Calu3 (cell line): ENCODE data around the gene TNFSF11. TPM values are rescaled to one million over a fixed set of nuclear protein-coding genes. Genes with fewer than 3 reads are reported as not detected.

Experiments used
- BruUV-seq: library from RNA; stranded (reverse); fragments of 400-500 nt; replicated peaks from 2 replicates; lab custom pipeline; 2021; lab: Mats Ljungman, UMichigan
- CTCF ChIA-PET: fragments of 300-600 bp; sonication (Branson Sonifier 250); formaldehyde crosslinking; loops from one replicate; lab custom pipeline; 2022; ENCODE audit warnings: antibody characterized with exemption; lab: Charles Lee
- DNase-seq: peaks from one replicate; pipeline ENCODE4 v3.0.0; 2022
- H3K27ac Mint-ChIP-seq: one replicate; pipeline ENCODE4 v1.8.0; 2022; ENCODE audit warnings: mixed read lengths; ENCODE audit not compliant: unreplicated experiment
- H3K27me3 Mint-ChIP-seq: one replicate; pipeline ENCODE4 v1.8.0; 2022; ENCODE audit warnings: mixed read lengths; ENCODE audit not compliant: unreplicated experiment
- H3K36me3 Mint-ChIP-seq: one replicate; pipeline ENCODE4 v1.8.0; 2022; ENCODE audit warnings: mild to moderate bottlenecking, moderate library complexity, mixed read lengths; ENCODE audit not compliant: insufficient read depth, unreplicated experiment
- H3K4me1 Mint-ChIP-seq: one replicate; pipeline ENCODE4 v1.8.0; 2022; ENCODE audit warnings: mild to moderate bottlenecking, low read depth, mixed read lengths; ENCODE audit not compliant: unreplicated experiment
- H3K4me3 Mint-ChIP-seq: one replicate; pipeline ENCODE4 v1.8.0; 2022; ENCODE audit warnings: mild to moderate bottlenecking, low read depth, moderate library complexity, mixed read lengths; ENCODE audit not compliant: unreplicated experiment
- H3K9me3 Mint-ChIP-seq: one replicate; pipeline ENCODE4 v1.8.0; 2022; ENCODE audit warnings: low read depth, mixed read lengths; ENCODE audit not compliant: unreplicated experiment
- intact Hi-C: fragments of 100-400 bp; cut with micrococcal nuclease; formaldehyde crosslinking; loops from one replicate; pipeline ENCODE4 v1.10.0; 2022; ENCODE audit not compliant: unreplicated experiment
- total RNA-seq: library from RNA; stranded (reverse); gene quantifications from 2 replicates; pipeline ENCODE4 v1.2.3, GENCODE V29; 2022
- TF ChIP-seq, protein P1 (sequence below): fragments of 200-600 bp; IDR thresholded peaks from one replicate; pipeline ENCODE4 v1.8.0; 2022; ENCODE audit warnings: antibody characterized with exemption; ENCODE audit not compliant: unreplicated experiment

The TNFSF11 gene
- total RNA-seq, 1 experiment from 2014 or later: 0.26 TPM

DNA sequence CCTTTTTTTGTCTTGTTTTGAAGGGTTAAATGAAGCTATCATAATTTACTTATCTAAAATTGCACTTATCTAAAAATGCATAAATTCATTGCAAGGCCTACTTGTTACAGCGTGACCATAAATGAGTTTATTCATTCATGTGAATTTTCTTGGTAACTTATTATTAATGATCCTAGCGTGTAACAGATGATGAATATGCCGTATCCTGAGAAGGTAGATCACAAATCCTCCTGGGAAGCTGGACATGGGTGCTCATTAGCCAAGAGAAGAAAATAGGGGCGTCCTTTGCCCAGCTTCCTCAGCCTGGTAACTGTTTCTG, 21.3 kb downstream of the TNFSF11 start:
- Mint-ChIP-seq H3K27ac (no peak overlapping the region), H3K27me3 (peaks cover 45% of the 10 kb centered on the region), H3K4me3 (no peak overlapping the region), H3K4me1 (no peaks in the 10 kb centered on the region), H3K9me3 (no peaks in the 10 kb centered on the region), H3K36me3 (no peaks in the 10 kb centered on the region)
- no peak for DNase-seq
- intact Hi-C loops: loop anchor here (10.0 kb wide), 2 partner anchors 240 to 260 kb away; no protein-coding TSS in a partner anchor
- no TSS peak for BruUV-seq
- CTCF ChIA-PET: no interaction called here
- TF ChIP-seq, protein P1, sequence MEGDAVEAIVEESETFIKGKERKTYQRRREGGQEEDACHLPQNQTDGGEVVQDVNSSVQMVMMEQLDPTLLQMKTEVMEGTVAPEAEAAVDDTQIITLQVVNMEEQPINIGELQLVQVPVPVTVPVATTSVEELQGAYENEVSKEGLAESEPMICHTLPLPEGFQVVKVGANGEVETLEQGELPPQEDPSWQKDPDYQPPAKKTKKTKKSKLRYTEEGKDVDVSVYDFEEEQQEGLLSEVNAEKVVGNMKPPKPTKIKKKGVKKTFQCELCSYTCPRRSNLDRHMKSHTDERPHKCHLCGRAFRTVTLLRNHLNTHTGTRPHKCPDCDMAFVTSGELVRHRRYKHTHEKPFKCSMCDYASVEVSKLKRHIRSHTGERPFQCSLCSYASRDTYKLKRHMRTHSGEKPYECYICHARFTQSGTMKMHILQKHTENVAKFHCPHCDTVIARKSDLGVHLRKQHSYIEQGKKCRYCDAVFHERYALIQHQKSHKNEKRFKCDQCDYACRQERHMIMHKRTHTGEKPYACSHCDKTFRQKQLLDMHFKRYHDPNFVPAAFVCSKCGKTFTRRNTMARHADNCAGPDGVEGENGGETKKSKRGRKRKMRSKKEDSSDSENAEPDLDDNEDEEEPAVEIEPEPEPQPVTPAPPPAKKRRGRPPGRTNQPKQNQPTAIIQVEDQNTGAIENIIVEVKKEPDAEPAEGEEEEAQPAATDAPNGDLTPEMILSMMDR: no peak

DNA sequence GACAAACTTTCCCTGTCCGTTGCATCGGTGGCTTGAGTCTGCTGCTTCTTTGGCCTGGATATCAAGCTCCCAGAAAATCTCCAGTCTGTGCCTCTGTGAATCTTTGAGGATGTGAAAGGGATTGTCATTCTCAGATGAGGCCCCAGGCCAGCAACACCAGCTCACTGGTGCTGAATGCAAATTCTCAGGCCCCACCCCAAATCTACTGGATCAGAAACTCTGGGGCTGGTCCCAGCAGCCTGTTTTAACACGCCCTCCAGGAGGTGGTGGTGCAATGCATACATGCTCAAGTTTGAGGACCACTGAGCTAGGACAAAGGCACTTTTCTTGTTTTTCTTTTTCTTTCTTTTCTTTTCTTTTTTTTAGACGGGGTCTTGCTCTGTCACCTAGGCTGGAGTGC, 23.6 kb downstream of the TNFSF11 start:
- Mint-ChIP-seq H3K9me3 (no peaks in the 10 kb centered on the region), H3K27me3 (peaks cover 34% of the 10 kb centered on the region), H3K4me3 (no peak overlapping the region), H3K27ac (no peak overlapping the region), H3K36me3 (no peaks in the 10 kb centered on the region), H3K4me1 (no peaks in the 10 kb centered on the region)
- intact Hi-C loops: loop anchor here (10.0 kb wide), 2 partner anchors 237 to 263 kb away; no protein-coding TSS in a partner anchor
- CTCF ChIA-PET: interaction anchor here (0.5 kb wide), 1 partner anchor 115 kb away, joined by 3 read pairs; no protein-coding TSS in a partner anchor
- TF ChIP-seq, protein P1: no peak
- DNase-seq: no peak
- BruUV-seq: no TSS peak

DNA sequence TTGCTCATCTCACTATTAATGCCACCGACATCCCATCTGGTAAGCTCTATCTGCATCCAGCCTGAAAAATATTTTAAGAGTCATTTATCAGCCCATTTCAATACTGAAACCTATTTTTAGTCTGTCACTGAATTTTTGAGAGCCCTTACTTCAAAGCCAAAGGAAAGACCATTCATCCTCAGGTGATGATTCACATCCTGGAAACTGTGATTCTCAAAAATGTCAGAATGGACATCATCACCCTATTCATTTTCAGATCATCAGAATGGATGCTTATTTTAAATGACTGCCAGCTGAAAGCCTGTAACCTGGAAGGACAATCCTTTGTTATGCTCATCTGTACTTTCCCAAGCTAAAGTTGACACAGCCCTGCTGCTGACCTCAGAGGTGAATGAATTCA, 27.0 kb downstream of the TNFSF11 start:
- BruUV-seq: no TSS peak
- TF ChIP-seq, protein P1: no peak
- no peaks in the 10 kb centered on the region for H3K36me3 Mint-ChIP-seq
- CTCF ChIA-PET: no interaction called here
- intact Hi-C loops: no loop called here
- H3K4me3 Mint-ChIP-seq: no peak overlapping the region
- H3K9me3 Mint-ChIP-seq: no peaks in the 10 kb centered on the region
- peaks cover 52% of the 10 kb centered on the region for H3K27me3 Mint-ChIP-seq
- no peaks in the 10 kb centered on the region for H3K4me1 Mint-ChIP-seq
- no peak for DNase-seq
- no peak overlapping the region for H3K27ac Mint-ChIP-seq

DNA sequence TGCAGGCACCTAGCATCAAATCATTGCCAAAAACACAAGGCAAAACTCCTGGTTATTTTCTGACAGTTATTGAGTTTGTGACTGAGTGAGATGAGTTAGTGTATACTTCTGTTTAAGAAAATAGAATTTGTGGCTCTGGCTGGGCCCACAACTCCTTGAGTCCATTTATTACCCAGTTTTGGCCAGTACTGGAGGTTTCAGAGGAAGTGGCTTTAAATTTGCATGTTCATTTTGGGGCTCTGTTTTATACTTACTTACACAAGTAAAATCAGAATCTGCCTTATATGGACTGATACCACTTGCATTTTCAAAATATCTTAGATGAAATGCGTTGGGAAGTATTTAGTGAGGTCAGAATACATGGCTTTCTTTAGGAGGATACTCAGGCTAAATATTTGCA, 29.0 kb downstream of the TNFSF11 start:
- Mint-ChIP-seq H3K4me1 (no peaks in the 10 kb centered on the region), H3K9me3 (no peaks in the 10 kb centered on the region), H3K4me3 (no peak overlapping the region), H3K27me3 (peaks cover 64% of the 10 kb centered on the region), H3K27ac (no peak overlapping the region), H3K36me3 (no peaks in the 10 kb centered on the region)
- no TSS peak for BruUV-seq
- TF ChIP-seq, protein P1: no peak
- CTCF ChIA-PET: no interaction called here
- intact Hi-C loops: no loop called here
- DNase-seq: no peak
